WTC11 (cell line): ENCODE results near the gene GATB. TPM values are rescaled to one million over a fixed set of nuclear protein-coding genes. Genes with fewer than 3 reads are reported as not detected.

Experiments used
- ATAC-seq: fragments of 200-7000 bp; cut with Tn5 transposase; 2 replicates; pipeline ENCODE4 v1.10.0; 2021; ENCODE audit warnings: mild to moderate bottlenecking, moderate library complexity
- CTCF ChIA-PET: fragments of 300-600 bp; sonication (Branson Sonifier 250); formaldehyde crosslinking; loops from one replicate; lab custom pipeline; 2021; ENCODE audit warnings: antibody characterized with exemption; lab: Charles Lee
- POLR2A ChIA-PET: fragments of 350-600 bp; sonication (Branson Sonifier 250); formaldehyde crosslinking; loops from one replicate; lab custom pipeline; 2021; ENCODE audit warnings: antibody characterized with exemption; lab: Charles Lee
- DNase-seq: peaks from one replicate; pipeline ENCODE4 v3.0.0; 2021; ENCODE audit warnings: low spot score
- H3K27ac Mint-ChIP-seq: 2 replicates; pipeline ENCODE4 v1.8.0; 2021; ENCODE audit warnings: mixed read lengths
- H3K27me3 Mint-ChIP-seq: 2 replicates; pipeline ENCODE4 v1.8.0; 2021; ENCODE audit warnings: low read depth, mild to moderate bottlenecking, moderate library complexity, mixed read lengths
- H3K36me3 Mint-ChIP-seq: 2 replicates; pipeline ENCODE4 v1.8.0; 2021; ENCODE audit warnings: mixed read lengths
- H3K4me1 Mint-ChIP-seq: 2 replicates; pipeline ENCODE4 v1.8.0; 2022; ENCODE audit warnings: mixed read lengths
- H3K4me3 Mint-ChIP-seq: 2 replicates; pipeline ENCODE4 v1.8.0; 2021; ENCODE audit warnings: mild to moderate bottlenecking, moderate library complexity, mixed read lengths
- H3K9me3 Mint-ChIP-seq: 2 replicates; pipeline ENCODE4 v1.8.0; 2021; ENCODE audit warnings: mixed read lengths
- E2F5 ChIP-seq: sonication (generic); formaldehyde crosslinking; IDR thresholded peaks from 2 replicates; pipeline ENCODE4 v1.8.1; 2022; ENCODE audit warnings: mild to moderate bottlenecking, moderate library complexity, missing genetic modification reagents
- ELF4 ChIP-seq: sonication (generic); formaldehyde crosslinking; IDR thresholded peaks from 2 replicates; pipeline ENCODE4 v1.8.1; 2022; ENCODE audit warnings: low read depth, mild to moderate bottlenecking, moderate library complexity, missing genetic modification reagents
- FOXK1 ChIP-seq: sonication (generic); formaldehyde crosslinking; IDR thresholded peaks from 2 replicates; pipeline ENCODE4 v1.8.0; 2022; ENCODE audit warnings: mild to moderate bottlenecking, moderate library complexity, missing genetic modification reagents
- FOXP4 ChIP-seq: sonication (generic); formaldehyde crosslinking; IDR thresholded peaks from 2 replicates; pipeline ENCODE4 v1.8.0; 2022; ENCODE audit warnings: mild to moderate bottlenecking, missing genetic modification reagents
- HMGA2 ChIP-seq: fragments of 250-450 bp; sonication (Bioruptor Pico); IDR thresholded peaks from 2 replicates; pipeline ENCODE4 v1.4.0; 2021; ENCODE audit warnings: mild to moderate bottlenecking, moderate library complexity
- IRF1 ChIP-seq: sonication (generic); formaldehyde crosslinking; IDR thresholded peaks from 2 replicates; pipeline ENCODE4 v1.8.0; 2023; ENCODE audit warnings: missing genetic modification reagents
- JUN ChIP-seq: sonication (generic); formaldehyde crosslinking; IDR thresholded peaks from 2 replicates; pipeline ENCODE4 v1.8.0; 2023; ENCODE audit warnings: mild to moderate bottlenecking, missing genetic modification reagents
- MXD4 ChIP-seq: fragments of 250-450 bp; sonication (Bioruptor Pico); IDR thresholded peaks from 2 replicates; pipeline ENCODE4 v1.8.0; 2021; ENCODE audit warnings: mild to moderate bottlenecking, moderate library complexity, borderline replicate concordance
- NFE2L1 ChIP-seq: sonication (generic); formaldehyde crosslinking; IDR thresholded peaks from 2 replicates; pipeline ENCODE4 v1.8.1; 2023; ENCODE audit warnings: missing genetic modification reagents
- OVOL2 ChIP-seq: fragments of 250-450 bp; sonication (Bioruptor Pico); IDR thresholded peaks from 2 replicates; pipeline ENCODE4 v1.9.0; 2021; ENCODE audit warnings: mild to moderate bottlenecking, borderline replicate concordance
- PREB ChIP-seq: sonication (generic); formaldehyde crosslinking; IDR thresholded peaks from 2 replicates; pipeline ENCODE4 v1.8.1; 2022; ENCODE audit warnings: mild to moderate bottlenecking, missing genetic modification reagents, moderate library complexity, borderline replicate concordance
- PRRX2 ChIP-seq: fragments of 250-450 bp; sonication (Bioruptor Pico); IDR thresholded peaks from 2 replicates; pipeline ENCODE4 v1.8.0; 2021; ENCODE audit warnings: mild to moderate bottlenecking
- TEAD1 ChIP-seq: sonication (generic); formaldehyde crosslinking; IDR thresholded peaks from 2 replicates; pipeline ENCODE4 v1.8.0; 2022; ENCODE audit warnings: mild to moderate bottlenecking, missing genetic modification reagents
- TP53 ChIP-seq: sonication (generic); formaldehyde crosslinking; IDR thresholded peaks from 2 replicates; pipeline ENCODE4 v1.8.1; 2023; ENCODE audit warnings: mild to moderate bottlenecking, missing genetic modification reagents
- ZBTB21 ChIP-seq: sonication (generic); formaldehyde crosslinking; IDR thresholded peaks from 2 replicates; pipeline ENCODE4 v1.8.1; 2023; ENCODE audit warnings: mild to moderate bottlenecking, missing genetic modification reagents, borderline replicate concordance
- ZBTB43 ChIP-seq: sonication (generic); formaldehyde crosslinking; IDR thresholded peaks from 2 replicates; pipeline ENCODE4 v1.8.1; 2023; ENCODE audit warnings: mild to moderate bottlenecking, missing genetic modification reagents
- ZNF121 ChIP-seq: sonication (generic); formaldehyde crosslinking; IDR thresholded peaks from 2 replicates; pipeline ENCODE4 v1.8.0; 2023; ENCODE audit warnings: missing genetic modification reagents
- ZNF317 ChIP-seq: sonication (generic); formaldehyde crosslinking; IDR thresholded peaks from 2 replicates; pipeline ENCODE4 v1.8.1; 2023; ENCODE audit warnings: low read depth, mild to moderate bottlenecking, moderate library complexity, missing genetic modification reagents, borderline replicate concordance
- ZNF512 ChIP-seq: sonication (generic); formaldehyde crosslinking; IDR thresholded peaks from 2 replicates; pipeline ENCODE4 v1.8.1; 2022; ENCODE audit warnings: missing genetic modification reagents, borderline replicate concordance
- total RNA-seq: library from RNA; stranded (reverse); gene quantifications from 3 replicates; pipeline ENCODE4 v1.2.3, GENCODE V29; 2021

Gene GATB
- total RNA-seq, 1 experiment from 2014 or later = 22.7 TPM

- no peak for DNase-seq
- TF ChIP-seq ZNF512 (CRISPR knock-in tag) = no peak
- no peak for TF ChIP-seq TEAD1 (CRISPR knock-in tag)
- no peak for TF ChIP-seq FOXP4
- peaks cover 8% of the 10 kb centered on the region for H3K27me3 Mint-ChIP-seq
- ATAC-seq = no peak
- CTCF ChIA-PET = no interaction called here
- peaks cover 12% of the 10 kb centered on the region for H3K9me3 Mint-ChIP-seq
- POLR2A ChIA-PET = no interaction called here
- H3K4me3 Mint-ChIP-seq = no peak overlapping the region
- peaks cover 3% of the 10 kb centered on the region; the same call in 1 of the 2 replicates for H3K36me3 Mint-ChIP-seq
- peaks cover 15% of the 10 kb centered on the region for H3K4me1 Mint-ChIP-seq
- no peak overlapping the region for H3K27ac Mint-ChIP-seq
These were observed 20.2 kb upstream of the GATB start for GRCh38 chr4:151781026-151781425.

GRCh38 chr4:151777471-151777870 is 16.7 kb upstream of the GATB start:
- Mint-ChIP-seq H3K9me3 (peaks cover 45% of the 10 kb centered on the region), H3K27ac (no peak overlapping the region), H3K27me3 (no peaks in the 10 kb centered on the region), H3K36me3 (peaks cover 34% of the 10 kb centered on the region), H3K4me3 (no peak overlapping the region), H3K4me1 (no peaks in the 10 kb centered on the region)
- POLR2A ChIA-PET = no interaction called here
- CTCF ChIA-PET = no interaction called here
- DNase-seq = no peak
- no peak for ATAC-seq
- no peak for TF ChIP-seq NFE2L1 (CRISPR knock-in tag)

- DNase-seq (no peak), ATAC-seq (no peak)
- ChIA-PET CTCF (no interaction called here), POLR2A (interaction anchor here (0.5 kb wide), 1 partner anchor 566 kb away, joined by 3 read pairs; no protein-coding TSS in a partner anchor)
- no peaks in the 10 kb centered on the region for H3K27me3 Mint-ChIP-seq
- H3K4me3 Mint-ChIP-seq = no peak overlapping the region
- TF ChIP-seq ZNF317 (CRISPR knock-in tag) = peak; percentile 97
- TF ChIP-seq PREB (CRISPR knock-in tag) = no peak
- no peak for TF ChIP-seq E2F5
- no peak for TF ChIP-seq TP53 (CRISPR knock-in tag)
- TF ChIP-seq, all 79 proteins: peak for 1
- no peak overlapping the region for H3K27ac Mint-ChIP-seq
- no peaks in the 10 kb centered on the region for H3K4me1 Mint-ChIP-seq
- H3K36me3 Mint-ChIP-seq = peaks cover 34% of the 10 kb centered on the region
- peaks cover 48% of the 10 kb centered on the region for H3K9me3 Mint-ChIP-seq
These were observed 13.5 kb upstream of the GATB start for GRCh38 chr4:151774324-151774723.

- H3K36me3 Mint-ChIP-seq = peaks cover 34% of the 10 kb centered on the region
- peaks cover 15% of the 10 kb centered on the region for H3K4me1 Mint-ChIP-seq
- ChIA-PET POLR2A (no interaction called here), CTCF (no interaction called here)
- H3K4me3 Mint-ChIP-seq = no peak overlapping the region
- ATAC-seq (no peak), DNase-seq (no peak)
- TF ChIP-seq MXD4 (CRISPR knock-in tag) (no peak), PRRX2 (CRISPR knock-in tag) (no peak), OVOL2 (CRISPR knock-in tag) (no peak), ZNF121 (CRISPR knock-in tag) (no peak), IRF1 (CRISPR knock-in tag) (no peak), NFE2L1 (CRISPR knock-in tag) (no peak), ZBTB43 (no peak), JUN (no peak), HMGA2 (CRISPR knock-in tag) (no peak), FOXK1 (no peak), ELF4 (no peak), PREB (CRISPR knock-in tag) (no peak), ZBTB21 (CRISPR knock-in tag) (no peak)
- H3K27me3 Mint-ChIP-seq = no peaks in the 10 kb centered on the region
- no peak overlapping the region for H3K27ac Mint-ChIP-seq
- H3K9me3 Mint-ChIP-seq = peaks cover 48% of the 10 kb centered on the region
These were observed 11.5 kb upstream of the GATB start for GRCh38 chr4:151772274-151772673.
